Frontal cortex (tissue), 4 donors: ENCODE measurements around the gene SPATA7. TPM values are rescaled to one million over a fixed set of nuclear protein-coding genes. Genes with fewer than 3 reads are reported as not detected.

ENCODE experiments used
- DNase-seq, 2 donors: peaks; one replicate each; pipeline ENCODE4 v3.0.0; 2012; ENCODE audit warnings: low spot score in 2 of 2
- FAIRE-seq: peaks from 2 replicates; lab custom pipeline; 2012; peaks lifted over from hg19 to GRCh38; lab: Jason Lieb, UNC
- total RNA-seq: library from RNA; depleted of rRNA; stranded (reverse); fragments of >200 nt; gene quantifications from one replicate; pipeline ENCODE4 v1.2.3, GENCODE V29; 2014
- donor health status: control.
- donor health status: control.
- donor health status: control.

SPATA7 gene
- total RNA-seq, 1 donor from 2014 or later, result 102 TPM

- DNase-seq (no peak), FAIRE-seq (no peak)
Measured at GRCh38 chr14:88411039-88411438, 25.6 kb downstream of the SPATA7 start.

GRCh38 chr14:88417594-88417993 lies 32.1 kb downstream of the SPATA7 start:
- FAIRE-seq, result no peak
- DNase-seq, result no peak

- FAIRE-seq (no peak), DNase-seq (no peak)
Measured at GRCh38 chr14:88420187-88420586, 34.7 kb downstream of the SPATA7 start.

GRCh38 chr14:88421286-88421685 lies 35.8 kb downstream of the SPATA7 start:
- no peak for DNase-seq
- no peak for FAIRE-seq

- DNase-seq (no peak), FAIRE-seq (no peak)
Measured at GRCh38 chr14:88422047-88422446, 36.6 kb downstream of the SPATA7 start.

GRCh38 chr14:88422919-88423650 lies 37.6 kb downstream of the SPATA7 start:
- FAIRE-seq (no peak), DNase-seq (no peak)

- DNase-seq (no peak), FAIRE-seq (no peak)
Measured at GRCh38 chr14:88424573-88424972, 39.1 kb downstream of the SPATA7 start.

- no peak for DNase-seq
- no peak for FAIRE-seq
Measured at GRCh38 chr14:88426271-88426670, 40.8 kb downstream of the SPATA7 start.

- no peak for FAIRE-seq
Measured at GRCh38 chr14:88430976-88431375, 45.5 kb downstream of the SPATA7 start.

GRCh38 chr14:88437658-88438057 lies 52.2 kb downstream of the SPATA7 start:
- FAIRE-seq (no peak), DNase-seq (no peak)

More at GRCh38 chr14:88430976-88431375, 45.5 kb downstream of the SPATA7 start:
- DNase-seq, result no peak

- no peak for FAIRE-seq
- no peak for DNase-seq
Measured at GRCh38 chr14:88439088-88439487, 53.6 kb downstream of the SPATA7 start.

GRCh38 chr14:88452231-88452630 lies 66.8 kb downstream of the SPATA7 start:
- no peak for DNase-seq
- no peak for FAIRE-seq

GRCh38 chr14:88454886-88455285 lies 69.4 kb downstream of the SPATA7 start:
- no peak for FAIRE-seq

GRCh38 chr14:88463318-88463717 lies 77.9 kb downstream of the SPATA7 start:
- DNase-seq (no peak), FAIRE-seq (no peak)

More at GRCh38 chr14:88454886-88455285, 69.4 kb downstream of the SPATA7 start:
- no peak for DNase-seq

GRCh38 chr14:88468406-88468805 lies 82.9 kb downstream of the SPATA7 start:
- FAIRE-seq, result no peak
- DNase-seq, result no peak

GRCh38 chr14:88470542-88471440 lies 85.3 kb downstream of the SPATA7 start:
- FAIRE-seq, result no peak

GRCh38 chr14:88473791-88474190 lies 88.3 kb downstream of the SPATA7 start:
- no peak for DNase-seq
- FAIRE-seq, result no peak

More at GRCh38 chr14:88470542-88471440, 85.3 kb downstream of the SPATA7 start:
- no peak for DNase-seq

- DNase-seq (no peak), FAIRE-seq (no peak)
Measured at GRCh38 chr14:88476214-88476774, 90.8 kb downstream of the SPATA7 start.

GRCh38 chr14:88476825-88477224 lies 91.4 kb downstream of the SPATA7 start:
- DNase-seq (no peak), FAIRE-seq (no peak)

GRCh38 chr14:88477513-88478250 lies 92.2 kb downstream of the SPATA7 start:
- FAIRE-seq, result no peak

More at GRCh38 chr14:88477513-88478250, 92.2 kb downstream of the SPATA7 start:
- no peak for DNase-seq
